H1 (cell line): ENCODE measurements around the gene FOXP4.

ENCODE experiments used
- CHD2 ChIP-seq: IDR thresholded peaks from 2 replicates; pipeline ENCODE4 v1.6.1; 2012; ENCODE audit warnings: low read length, improper control_type of control experiment
- CTCF ChIP-seq, 3 experiments: IDR thresholded peaks; 1 replicate in 2 of 3; 2 replicates in 1 of 3; pipeline versions ENCODE4 v1.5.1 to v1.6.1; 2011; ENCODE audit warnings: low read length in 3 of 3, mild to moderate bottlenecking in 3 of 3, inconsistent platforms in 2 of 3, low read depth in 1 of 3, moderate library complexity in 1 of 3; ENCODE audit not compliant: insufficient read depth in 1 of 3; ENCODE audit errors: control extremely low read depth in 1 of 3
- FOSL1 ChIP-seq: IDR thresholded peaks from 2 replicates; pipeline ENCODE4 v1.6.1; 2011; ENCODE audit warnings: mild to moderate bottlenecking, low read depth, low read length, moderate library complexity; ENCODE audit not compliant: insufficient read depth
- KDM1A ChIP-seq: fragments of 200-600, 300-600 bp; sonication (generic); IDR thresholded peaks from 2 replicates; pipeline ENCODE4 v1.7.1; 2016; ENCODE audit warnings: mild to moderate bottlenecking, low read length, borderline replicate concordance
- YY1 ChIP-seq: IDR thresholded peaks from 2 replicates; pipeline ENCODE4 v1.6.1; 2011; ENCODE audit warnings: low read depth, mild to moderate bottlenecking, low read length

DNA sequence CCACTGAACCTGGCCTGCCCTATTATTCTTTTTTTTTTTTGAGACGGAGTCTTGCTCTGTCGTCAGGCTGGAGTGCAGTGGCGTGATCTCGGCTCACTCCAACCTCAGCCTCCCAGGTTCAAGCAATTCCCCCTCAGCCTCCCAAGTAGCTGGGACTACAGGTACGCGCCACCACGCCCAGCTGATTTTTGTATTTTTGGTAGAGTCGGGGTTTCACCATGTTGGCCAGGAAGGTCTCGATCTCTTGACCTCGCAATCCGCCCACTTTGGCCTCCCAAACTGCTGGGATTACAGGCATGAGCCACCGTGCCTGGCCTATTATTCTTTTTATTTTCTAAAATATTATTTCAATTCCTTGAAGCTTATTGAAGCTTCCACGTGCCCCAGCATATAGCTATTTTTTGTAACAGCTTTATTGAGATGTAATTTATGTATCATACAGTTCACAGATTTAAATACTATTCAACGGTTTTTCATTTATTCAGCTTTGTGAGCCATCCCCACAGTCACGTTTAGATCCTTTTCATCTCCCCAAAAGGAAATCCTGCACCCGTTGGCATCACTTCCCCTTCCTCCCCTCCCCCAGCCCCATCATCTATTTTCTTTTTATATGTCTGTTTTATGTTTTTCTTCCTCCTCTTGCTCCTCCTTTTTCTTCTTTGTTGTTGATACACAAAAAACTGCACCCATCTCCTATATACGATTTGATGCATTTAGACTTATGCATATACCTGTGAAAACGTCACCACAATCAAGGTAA is 78.6 kb downstream of the FOXP4 start:
- TF ChIP-seq CTCF (IDR thresholded peaks at IDR 0.05; ENCODE audit: control extremely low read depth in 1 of 3, insufficient read depth in 1 of 3, low read depth in 1 of 3, low read length in 3 of 3) = no peak
- no peak for TF ChIP-seq KDM1A
- no peak for TF ChIP-seq CHD2
- no peak for TF ChIP-seq FOSL1
- no peak for TF ChIP-seq YY1
